Activated CD4-positive, alpha-beta T cell treated with anti-CD3 and anti-CD28 coated beads, Interleukin-2, amount 50 U/mL, for 1 hour (primary cell): ENCODE measurements around the gene ACSM5.
"Not testable (repeated sequence)": the region's sequence is repeated elsewhere in the genome, so short reads cannot be mapped to it uniquely, and the experiment has no call there.

ENCODE experiments used
- DNase-seq: peaks from one replicate; pipeline ENCODE4 v3.0.0-alpha.2; 2020

Gene ACSM5

DNA sequence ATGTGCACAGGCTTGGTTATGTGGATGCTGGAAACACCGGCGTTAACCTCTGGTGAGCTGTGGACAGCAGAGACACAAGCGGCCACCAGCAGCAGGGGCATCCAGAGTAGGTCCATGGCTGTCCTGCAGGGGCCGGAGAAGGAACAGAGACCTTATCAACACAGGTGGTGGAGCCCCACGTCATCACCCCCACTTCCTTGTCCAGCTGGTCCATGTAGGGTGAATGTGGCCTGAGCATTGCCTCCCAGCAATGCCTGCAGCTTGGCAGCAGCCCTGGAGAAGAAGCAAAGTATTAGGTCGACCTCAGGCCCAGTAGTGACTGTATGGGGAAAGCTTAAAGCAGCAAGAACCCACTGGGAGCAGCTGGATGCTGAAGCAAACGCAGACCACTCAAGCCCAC lies 10.1 kb upstream of the ACSM5 start:
- DNase-seq = no peak

- no peak for DNase-seq
These were observed 8.3 kb upstream of the ACSM5 start for GRCh38 chr16:20401066-20401465.

DNA sequence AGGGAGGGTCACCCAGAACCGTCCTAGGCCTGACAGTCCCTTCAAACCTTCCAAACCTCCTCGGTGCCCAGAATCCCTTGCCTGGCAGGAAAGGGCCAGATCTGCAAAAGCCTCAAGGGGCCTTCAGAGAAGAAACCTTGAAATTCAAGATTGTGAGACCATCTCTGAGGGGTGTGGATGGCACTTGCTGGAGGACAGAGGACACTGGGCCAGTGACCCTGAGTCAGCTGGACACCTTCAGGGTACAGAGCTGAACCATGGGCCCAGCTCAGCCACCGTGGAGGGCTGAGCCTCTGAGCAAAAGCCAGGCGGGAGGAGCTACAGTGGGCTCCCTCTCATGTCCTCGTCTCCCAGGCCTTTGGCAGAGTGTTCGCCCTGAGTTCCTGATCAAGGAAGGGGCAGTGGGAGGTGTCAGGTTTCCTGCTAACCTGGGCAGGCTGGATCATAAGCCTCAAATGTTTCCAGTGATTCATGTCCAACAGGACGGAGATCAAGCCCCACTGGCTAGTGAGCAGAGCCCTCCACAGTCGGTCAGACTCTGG lies 7.8 kb upstream of the ACSM5 start:
- DNase-seq = no peak

DNA sequence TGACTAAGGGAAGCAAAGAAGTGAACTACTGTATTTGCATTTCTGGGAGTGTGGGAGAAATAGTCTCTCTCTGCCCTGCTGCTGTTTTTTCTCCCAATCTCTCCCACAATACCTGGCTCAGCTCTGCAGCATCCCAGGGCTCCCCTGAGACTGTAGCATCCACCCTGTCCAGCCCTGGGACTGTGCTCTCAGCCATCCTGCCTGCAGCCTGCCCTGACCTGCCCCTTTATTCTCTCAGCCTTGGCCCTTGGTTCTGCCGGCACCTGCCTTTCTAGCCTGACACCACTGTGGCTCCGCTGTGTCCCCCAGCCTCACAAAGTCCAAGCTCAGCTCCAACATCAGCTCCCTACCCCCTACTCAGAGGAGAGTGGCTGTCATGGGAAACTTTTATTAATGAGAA lies 6.7 kb upstream of the ACSM5 start:
- DNase-seq = no peak

DNA sequence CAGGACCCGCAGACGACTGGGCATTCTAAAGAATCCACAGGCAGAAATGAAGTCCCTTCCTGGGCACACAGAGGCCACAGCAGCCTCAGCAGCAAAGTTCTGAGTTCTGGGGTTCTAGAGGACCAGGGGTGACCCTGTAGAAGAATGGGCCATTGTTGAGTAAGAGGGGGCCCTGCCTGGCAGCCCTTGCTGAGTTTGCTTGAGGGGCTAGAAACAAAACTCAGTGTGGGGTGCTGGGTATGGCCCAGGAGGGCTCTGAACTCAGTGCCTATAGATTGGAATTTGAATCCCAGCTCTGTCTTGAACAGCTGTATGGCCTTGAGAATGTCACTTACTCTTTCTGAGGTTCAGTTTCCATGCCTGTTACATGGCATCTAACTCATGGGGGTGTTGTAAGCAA lies 4.7 kb upstream of the ACSM5 start, which contains the start of gene PDILT:
Gene PDILT, minus strand, starts transcription at position 101 of the 400 bp plus-strand sequence. CDS start 5,437 bp downstream, outside the sequence.
- no peak for DNase-seq

DNA sequence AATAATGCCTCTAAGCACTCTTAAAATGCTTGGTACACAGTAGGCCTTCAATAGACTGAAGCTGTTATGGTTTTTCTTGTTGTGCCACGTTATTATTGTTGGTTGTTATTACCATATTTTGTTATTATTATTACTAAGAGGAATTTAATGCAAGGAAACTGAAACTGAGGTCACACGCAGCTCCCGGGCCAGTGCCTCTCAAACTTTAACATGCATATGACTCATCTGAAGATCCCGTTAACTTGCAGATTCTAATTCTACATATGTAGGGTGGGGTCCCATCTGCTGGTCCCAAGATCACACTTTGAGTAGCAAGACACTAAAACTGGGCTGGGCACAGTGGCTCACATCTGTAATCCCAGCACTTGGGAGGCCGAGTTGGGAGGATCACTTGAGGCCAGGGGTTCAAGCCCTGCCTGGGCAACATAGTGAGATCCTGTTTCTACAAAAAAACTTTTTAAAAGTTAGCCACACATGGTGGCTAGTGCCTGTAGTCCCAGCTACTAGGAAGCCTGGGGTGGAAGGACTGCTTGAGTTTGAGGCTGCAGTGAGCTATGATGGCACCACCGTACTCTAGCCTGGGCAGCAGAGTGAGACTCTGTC lies 888 bp downstream of the ACSM5 start:
- no peak for DNase-seq

DNA sequence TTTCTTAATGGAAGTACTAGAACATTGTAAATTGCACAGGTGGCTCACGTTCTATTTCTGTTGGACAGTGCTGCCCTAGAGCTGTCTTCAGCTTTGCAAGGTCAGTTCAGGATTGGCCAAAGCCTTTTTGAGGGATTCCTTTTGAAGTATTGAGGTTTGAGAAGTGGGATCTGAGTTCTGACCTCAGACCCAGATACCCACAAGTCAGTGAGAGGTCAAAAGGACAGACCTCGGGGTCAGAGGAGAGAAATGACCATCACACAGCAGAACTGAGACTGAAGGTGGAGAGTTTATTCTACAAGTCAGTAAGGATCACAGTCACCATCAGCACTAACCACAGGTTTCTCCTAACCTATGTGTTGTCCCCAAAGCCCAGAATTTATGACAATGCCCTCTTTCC lies 1.7 kb downstream of the ACSM5 start:
- DNase-seq = no peak

- no peak for DNase-seq
These were observed 6.2 kb downstream of the ACSM5 start for GRCh38 chr16:20415541-20415940.

GRCh38 chr16:20419093-20419492 lies 9.8 kb downstream of the ACSM5 start:
- DNase-seq = not testable (repeated sequence)

GRCh38 chr16:20421748-20422147 lies 12.4 kb downstream of the ACSM5 start:
- not testable (repeated sequence) for DNase-seq

- DNase-seq = not testable (repeated sequence)
These were observed 14.4 kb downstream of the ACSM5 start for GRCh38 chr16:20423772-20424128.

- no peak for DNase-seq
These were observed 15.0 kb downstream of the ACSM5 start for GRCh38 chr16:20424129-20424866.

DNA sequence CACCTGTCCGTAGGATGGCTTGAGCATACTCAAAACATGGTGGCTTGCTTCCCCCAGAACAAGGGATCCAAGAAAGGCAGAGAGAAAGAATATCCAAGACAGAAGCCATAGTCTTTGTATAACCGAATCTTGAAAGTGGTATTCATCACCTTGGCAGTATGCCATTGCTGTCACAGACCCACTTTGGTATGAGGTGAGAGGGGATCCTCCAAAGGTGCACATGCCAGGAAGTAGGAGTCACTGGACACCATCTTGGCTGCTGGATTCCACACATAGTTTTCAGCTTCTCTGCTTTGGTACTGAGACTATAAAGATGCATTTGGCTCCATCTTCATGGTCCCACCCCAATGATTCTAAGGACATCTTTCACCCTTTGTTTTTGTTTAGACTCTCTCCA lies 18.1 kb downstream of the ACSM5 start:
- DNase-seq = not testable (repeated sequence)

GRCh38 chr16:20429499-20429898 lies 20.2 kb downstream of the ACSM5 start:
- not testable (repeated sequence) for DNase-seq

DNA sequence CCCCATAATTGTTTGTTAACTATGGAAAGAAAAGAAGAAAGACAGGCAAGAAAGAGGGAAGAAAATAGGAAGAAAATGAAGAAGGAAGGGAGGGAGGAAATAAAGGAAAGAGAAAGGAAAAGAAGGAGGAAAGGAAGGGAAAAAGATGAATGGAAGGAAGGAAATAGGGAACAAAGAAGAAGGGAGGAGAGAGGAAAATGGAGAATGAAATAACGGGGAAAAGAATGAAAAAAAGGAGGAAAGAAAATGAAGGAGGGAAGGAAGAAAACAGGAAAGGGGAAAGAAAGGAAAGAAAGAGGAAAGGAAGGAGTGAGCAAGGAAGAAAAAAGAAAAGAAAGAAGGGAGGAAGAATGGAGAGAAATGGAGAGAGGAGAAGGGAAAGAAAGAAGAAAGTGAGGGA lies 21.1 kb downstream of the ACSM5 start:
- DNase-seq = not testable (repeated sequence)

GRCh38 chr16:20430948-20431347 lies 21.6 kb downstream of the ACSM5 start:
- DNase-seq = no peak

DNA sequence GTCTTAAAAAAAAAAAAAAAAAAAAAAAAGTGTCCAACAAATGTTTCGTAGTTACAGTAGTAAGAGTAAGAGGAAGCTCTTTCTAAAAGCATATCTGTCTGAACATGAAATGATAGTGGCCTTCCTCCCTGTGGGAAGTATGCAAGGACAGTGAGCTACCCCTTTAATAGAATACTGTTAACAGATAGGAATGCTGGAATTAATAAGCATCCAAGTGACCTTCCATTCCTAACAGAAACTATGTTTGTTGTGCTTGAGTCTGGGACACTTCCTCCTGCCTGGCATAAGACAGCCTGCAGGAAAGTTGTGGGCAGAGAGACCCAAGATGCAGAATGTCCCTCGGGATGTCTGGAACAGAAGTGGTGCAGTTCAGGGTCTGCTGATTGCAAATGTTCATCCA lies 29.6 kb downstream of the ACSM5 start:
- DNase-seq = not testable (repeated sequence)

DNA sequence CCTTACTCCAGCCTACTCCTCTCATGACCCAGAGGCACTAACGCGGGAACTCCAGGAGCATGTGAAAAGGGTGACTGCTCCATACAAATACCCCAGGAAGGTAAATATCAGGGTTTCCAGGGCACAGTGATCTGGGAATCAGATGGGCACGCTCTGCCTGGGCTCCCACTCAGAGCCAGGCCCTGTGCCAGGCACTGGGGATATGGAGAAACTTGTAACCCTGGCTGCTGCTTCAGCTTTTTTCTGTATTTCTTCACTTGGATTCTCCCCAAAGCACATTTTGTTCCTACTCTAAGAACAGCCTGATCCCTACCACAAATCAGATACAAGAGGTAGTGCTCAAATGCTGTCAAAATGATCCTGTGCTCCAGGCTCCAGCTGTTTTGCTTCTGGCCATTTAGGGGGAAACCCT lies 30.5 kb downstream of the ACSM5 start:
- DNase-seq = not testable (repeated sequence)

DNA sequence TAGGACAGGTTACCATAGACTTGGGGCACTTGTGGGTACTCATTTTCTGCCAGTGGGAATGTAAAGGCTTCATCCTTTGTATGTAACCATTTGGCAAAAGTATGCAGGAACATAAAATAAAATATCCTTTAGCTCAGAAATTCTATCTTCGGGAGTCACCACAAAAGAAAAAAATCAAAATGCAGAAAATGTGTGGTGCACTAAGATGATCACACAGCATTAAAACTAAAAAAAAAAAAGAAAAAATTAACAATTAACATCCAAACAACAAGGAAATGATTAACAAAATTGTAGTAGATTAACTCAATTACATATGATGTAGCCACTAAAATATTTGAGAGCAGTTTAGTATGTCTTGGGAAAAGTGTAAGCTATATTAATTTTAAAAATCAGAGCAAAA lies 31.4 kb downstream of the ACSM5 start:
- not testable (repeated sequence) for DNase-seq

- DNase-seq = no peak
These were observed 31.9 kb downstream of the ACSM5 start for GRCh38 chr16:20441191-20441590.

- DNase-seq = not testable (repeated sequence)
These were observed 32.5 kb downstream of the ACSM5 start for GRCh38 chr16:20441859-20442258.

DNA sequence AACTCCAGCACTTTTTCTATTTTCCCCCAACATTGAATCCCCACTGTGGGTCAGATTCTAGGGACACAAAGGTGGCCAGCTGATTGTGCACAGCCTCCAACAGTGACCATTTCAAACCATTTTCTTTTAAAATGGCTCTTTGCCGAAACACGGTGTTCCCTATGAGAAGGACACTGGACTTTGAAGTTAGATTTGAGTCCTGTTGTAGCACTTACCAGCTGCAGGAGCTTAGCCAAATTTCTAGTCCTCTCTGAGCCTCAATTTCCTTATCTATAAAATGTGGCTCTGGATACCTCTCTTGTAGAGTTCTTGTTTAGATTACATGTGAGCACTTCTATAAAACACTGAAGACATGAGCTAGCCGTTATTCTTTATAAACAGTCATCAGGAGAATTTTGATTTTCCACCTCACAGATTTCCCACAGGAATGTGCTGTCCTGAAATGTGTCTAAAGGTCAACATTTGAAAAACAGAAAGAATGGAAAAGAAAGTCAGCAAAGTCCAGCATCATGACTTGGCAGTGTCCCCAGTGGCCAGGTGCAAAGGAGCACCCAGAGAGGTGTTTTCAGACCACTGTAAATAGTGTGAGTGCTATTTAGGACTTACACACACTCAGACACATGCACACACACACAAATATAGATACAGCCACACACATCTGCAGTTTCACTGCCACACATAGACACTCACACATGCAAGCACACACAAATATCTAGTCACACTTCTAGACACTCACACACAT lies 37.5 kb downstream of the ACSM5 start:
- DNase-seq = not testable (repeated sequence)

GRCh38 chr16:20451364-20451763 lies 42.0 kb downstream of the ACSM5 start, which contains the start of gene ACSM2A:
Gene ACSM2A (plus strand): TSS chr16:20451521. CDS start chr16:20460115, 8,594 bp downstream.
- DNase-seq = not testable (repeated sequence)
